Astrocyte (in vitro differentiated cells and primary cell): ENCODE measurements around the gene TMEM63C.

Source experiments
- EZH2 ChIP-seq: IDR thresholded peaks from 2 replicates; pipeline ENCODE4 v1.6.1; 2012; ENCODE audit warnings: mild to moderate bottlenecking, low read length, inconsistent platforms; ENCODE audit not compliant: insufficient read depth
- TF ChIP-seq, protein P1 (sequence below): IDR thresholded peaks from 2 replicates; pipeline ENCODE4 v1.5.1; 2011; ENCODE audit warnings: low read depth, mild to moderate bottlenecking, inconsistent platforms, low read length, moderate library complexity; ENCODE audit not compliant: insufficient read depth

DNA sequence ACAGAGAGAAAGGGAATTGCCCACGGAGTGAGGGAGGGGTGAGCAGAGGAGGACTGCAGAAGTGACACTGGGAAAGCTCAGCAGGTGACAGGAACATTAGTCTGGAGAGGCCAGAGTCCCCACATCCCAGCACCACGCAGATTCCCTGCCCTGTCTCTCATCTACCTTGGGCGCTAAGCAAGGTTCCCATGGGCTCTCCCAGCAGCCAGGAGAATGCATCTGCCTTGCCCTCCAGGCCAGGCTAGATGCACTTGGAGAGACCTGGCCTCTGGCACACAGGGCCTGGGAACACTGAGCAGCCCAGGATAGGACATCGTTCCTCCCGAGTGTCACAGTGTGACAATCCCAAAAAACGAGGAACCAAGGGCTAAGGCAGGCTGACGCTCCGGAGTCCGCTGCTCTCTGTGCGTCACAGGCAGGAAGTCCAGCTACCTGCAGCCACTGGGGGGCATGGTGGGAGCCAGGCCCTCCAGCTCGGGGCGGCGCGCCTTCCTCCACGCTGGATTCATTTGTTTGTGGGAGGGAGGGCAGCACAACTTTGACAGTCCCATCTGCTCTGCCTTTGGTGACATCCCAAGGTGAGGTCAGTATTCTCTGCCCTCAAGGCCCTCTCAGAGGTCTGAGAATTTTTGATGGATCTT is 94.8 kb downstream of the TMEM63C start:
- TF ChIP-seq, protein P1, sequence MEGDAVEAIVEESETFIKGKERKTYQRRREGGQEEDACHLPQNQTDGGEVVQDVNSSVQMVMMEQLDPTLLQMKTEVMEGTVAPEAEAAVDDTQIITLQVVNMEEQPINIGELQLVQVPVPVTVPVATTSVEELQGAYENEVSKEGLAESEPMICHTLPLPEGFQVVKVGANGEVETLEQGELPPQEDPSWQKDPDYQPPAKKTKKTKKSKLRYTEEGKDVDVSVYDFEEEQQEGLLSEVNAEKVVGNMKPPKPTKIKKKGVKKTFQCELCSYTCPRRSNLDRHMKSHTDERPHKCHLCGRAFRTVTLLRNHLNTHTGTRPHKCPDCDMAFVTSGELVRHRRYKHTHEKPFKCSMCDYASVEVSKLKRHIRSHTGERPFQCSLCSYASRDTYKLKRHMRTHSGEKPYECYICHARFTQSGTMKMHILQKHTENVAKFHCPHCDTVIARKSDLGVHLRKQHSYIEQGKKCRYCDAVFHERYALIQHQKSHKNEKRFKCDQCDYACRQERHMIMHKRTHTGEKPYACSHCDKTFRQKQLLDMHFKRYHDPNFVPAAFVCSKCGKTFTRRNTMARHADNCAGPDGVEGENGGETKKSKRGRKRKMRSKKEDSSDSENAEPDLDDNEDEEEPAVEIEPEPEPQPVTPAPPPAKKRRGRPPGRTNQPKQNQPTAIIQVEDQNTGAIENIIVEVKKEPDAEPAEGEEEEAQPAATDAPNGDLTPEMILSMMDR = no peak
- TF ChIP-seq EZH2 = no peak
